ENCODE measurements around the gene DDX20. TPM values are rescaled to one million over a fixed set of nuclear protein-coding genes. Genes with fewer than 3 reads are reported as not detected.
"Not testable (repeated sequence)": the region's sequence is repeated elsewhere in the genome, so short reads cannot be mapped to it uniquely, and the experiment has no call there.

The DDX20 gene
- polyA plus RNA-seq, 1 donor, result 11.3 TPM

GRCh38 chr1:111793923-111794322, 38.2 kb downstream of the DDX20 start:
- no peak for DNase-seq

- no peak for DNase-seq
Measured at GRCh38 chr1:111795401-111795800, 39.7 kb downstream of the DDX20 start.

DNA sequence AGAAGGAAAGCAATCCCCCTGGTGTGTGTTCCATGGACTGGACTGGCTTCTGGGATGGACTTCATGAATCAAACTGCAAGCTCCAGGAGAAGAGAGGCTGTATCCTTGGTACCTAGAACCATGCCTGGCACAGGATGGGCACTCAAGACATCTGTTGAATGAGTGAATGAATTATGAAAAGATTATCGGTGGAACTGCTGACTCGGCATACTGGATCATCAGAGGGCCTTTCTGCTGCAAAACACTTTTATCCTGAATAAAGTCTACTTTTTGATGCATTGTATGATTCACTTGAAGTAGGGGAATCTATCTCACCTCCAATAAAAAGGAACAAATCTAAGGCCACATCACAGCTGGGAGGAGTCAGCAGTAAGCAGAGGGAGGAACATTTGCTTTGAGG, 42.9 kb downstream of the DDX20 start:
- no peak for DNase-seq

DNA sequence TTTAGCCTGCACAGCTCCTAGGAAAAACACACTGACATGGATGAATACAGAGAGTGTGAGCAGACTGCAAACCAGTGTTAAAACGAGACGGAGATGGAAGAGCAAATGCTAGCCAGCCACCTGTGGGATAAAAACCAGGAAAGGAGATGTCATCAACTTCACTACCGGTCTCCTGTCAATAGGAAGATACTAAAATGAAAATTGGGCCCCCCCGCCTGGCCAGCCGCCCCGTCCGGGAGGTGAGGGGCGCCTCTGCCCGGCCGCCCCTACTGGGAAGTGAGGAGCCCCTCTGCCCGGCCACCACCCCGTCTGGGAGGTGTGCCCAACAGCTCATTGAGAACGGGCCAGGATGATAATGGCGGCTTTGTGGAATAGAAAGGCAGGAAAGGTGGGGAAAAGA, 44.0 kb downstream of the DDX20 start:
- not testable (repeated sequence) for DNase-seq

GRCh38 chr1:111801071-111801850, 45.6 kb downstream of the DDX20 start:
- DNase-seq, result no peak

- no peak for DNase-seq
Measured at GRCh38 chr1:111802110-111802509, 46.4 kb downstream of the DDX20 start.

DNA sequence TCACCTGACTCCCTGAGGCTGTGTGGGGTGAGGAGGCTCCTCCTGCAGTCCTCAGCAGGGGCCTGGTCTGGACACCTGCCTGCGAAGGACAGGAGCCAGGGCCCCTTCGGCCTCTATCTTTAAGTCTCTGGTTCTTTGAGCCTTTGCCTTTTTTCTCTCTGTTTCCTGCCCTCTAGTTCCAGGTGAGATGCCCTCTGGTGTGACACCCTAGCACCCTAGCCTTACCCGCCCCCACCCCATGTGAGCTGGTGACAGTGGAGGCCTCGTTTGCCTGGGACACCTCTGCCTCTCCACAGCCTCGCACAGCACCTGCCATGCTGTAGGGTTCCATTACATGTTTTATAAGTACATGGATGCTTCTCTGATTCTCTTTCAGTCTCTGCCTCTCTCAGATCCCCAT, 47.3 kb downstream of the DDX20 start:
- DNase-seq, result no peak

DNA sequence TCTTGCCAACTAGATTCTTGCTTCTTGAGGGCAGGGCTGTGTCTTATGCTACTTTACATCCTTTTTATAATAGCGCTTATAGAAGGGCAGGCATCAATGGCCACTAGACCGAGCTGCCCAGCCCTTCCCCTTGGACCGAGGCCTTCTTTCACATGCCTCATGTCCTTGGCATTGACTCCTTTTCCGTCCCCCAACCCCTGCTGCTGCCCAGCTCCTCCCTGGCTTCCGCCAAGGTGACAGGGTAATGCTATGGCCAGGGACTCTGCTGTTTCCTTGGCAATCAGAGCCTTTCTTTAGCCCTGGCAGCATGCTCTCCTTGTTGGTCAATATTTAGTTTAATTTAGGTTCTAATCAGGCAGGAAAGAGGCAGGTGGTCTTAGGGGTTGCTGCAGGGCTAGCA, 48.2 kb downstream of the DDX20 start:
- no peak for DNase-seq

- no peak for DNase-seq
Measured at GRCh38 chr1:111804776-111805175, 49.1 kb downstream of the DDX20 start.

GRCh38 chr1:111805251-111805650, 49.5 kb downstream of the DDX20 start:
- DNase-seq, result no peak

- DNase-seq, result no peak
Measured at GRCh38 chr1:111811891-111812290, 56.2 kb downstream of the DDX20 start.

DNA sequence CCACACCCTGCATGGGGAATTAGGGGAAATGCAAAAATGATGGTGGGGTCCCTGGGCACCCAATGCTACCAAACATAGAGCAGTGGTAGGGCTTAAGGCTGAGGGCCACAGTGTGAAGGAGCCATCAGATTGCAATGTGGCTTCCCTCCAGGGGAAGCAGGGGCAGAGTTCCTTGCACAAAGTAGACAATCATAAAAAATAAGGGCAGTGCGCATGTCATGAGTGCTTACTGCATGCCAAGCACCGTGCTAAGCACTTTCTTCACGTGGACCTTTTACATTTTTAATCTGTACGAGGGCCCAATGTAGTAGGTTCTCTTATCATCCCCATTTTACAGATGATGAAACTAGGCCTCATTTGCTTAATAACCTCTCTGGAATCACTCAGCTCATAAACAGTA, 56.6 kb downstream of the DDX20 start:
- DNase-seq, result no peak

GRCh38 chr1:111813440-111814304, 58.0 kb downstream of the DDX20 start:
- no peak for DNase-seq

- DNase-seq, result no peak
Measured at GRCh38 chr1:111814305-111814628, 58.6 kb downstream of the DDX20 start.

GRCh38 chr1:111814642-111815041, 58.9 kb downstream of the DDX20 start:
- DNase-seq, result no peak

Other genes starting within 250 kb of the DDX20 start
- gene RAP1A, start 136.1 kb upstream of the DDX20 start, polyA plus RNA-seq (ENCODE audit: insufficient read length), result 50.2 TPM
- gene INKA2, start 16.5 kb upstream of the DDX20 start, polyA plus RNA-seq (ENCODE audit: insufficient read length), result 59.2 TPM
- 2.1 TPM for gene KCND3, start 233.8 kb downstream of the DDX20 start, polyA plus RNA-seq (ENCODE audit: insufficient read length)

Measured in hindlimb muscle (tissue), 1 donor.